Kidney (tissue), 14 donors: ENCODE results near the gene PLCB1. TPM values are rescaled to one million over a fixed set of nuclear protein-coding genes. Genes with fewer than 3 reads are reported as not detected.

ENCODE experiments used
- DNase-seq, 5 donors: peaks; one replicate each; pipeline ENCODE4 v3.0.0-alpha.2; 2013 to 2020
- FAIRE-seq: peaks from 2 replicates; lab custom pipeline; 2012; peaks lifted over from hg19 to GRCh38; lab: Jason Lieb, UNC
- H3K27ac ChIP-seq, 2 donors: one replicate each; pipeline ENCODE4 v1.7.0; 2013; ENCODE audit warnings: low read depth in 2 of 2, low read length in 2 of 2, inconsistent platforms in 1 of 2
- H3K27me3 ChIP-seq: one replicate; pipeline ENCODE4 v1.7.1; 2013; ENCODE audit warnings: low read length, inconsistent platforms; ENCODE audit not compliant: control insufficient read depth, insufficient read depth
- H3K36me3 ChIP-seq, 3 donors: one replicate each; pipeline versions ENCODE4 v1.7.0 to v1.7.1; 2013; ENCODE audit warnings: low read length in 3 of 3, control low read depth in 1 of 3, inconsistent platforms in 1 of 3; ENCODE audit not compliant: insufficient read depth in 3 of 3, control insufficient read depth in 2 of 3
- H3K4me1 ChIP-seq, 3 donors: one replicate each; pipeline versions ENCODE4 v1.7.0 to v1.7.1; 2013; ENCODE audit warnings: low read length in 3 of 3, inconsistent platforms in 1 of 3, low read depth in 1 of 3; ENCODE audit not compliant: control insufficient read depth in 2 of 3, insufficient read depth in 2 of 3
- H3K4me3 ChIP-seq, 3 donors: one replicate each; pipeline versions ENCODE4 v1.7.0 to v1.8.1; 2013; ENCODE audit warnings: low read length in 3 of 3, control low read depth in 1 of 3, inconsistent platforms in 1 of 3
- H3K9ac ChIP-seq, 3 donors: one replicate each; pipeline versions ENCODE4 v1.7.0 to v1.7.1; 2013; ENCODE audit warnings: low read length in 3 of 3, control low read depth in 1 of 3, inconsistent platforms in 1 of 3
- H3K9me3 ChIP-seq, 3 donors: one replicate each; pipeline versions ENCODE4 v1.7.0 to v1.7.1; 2013; ENCODE audit warnings: low read length in 3 of 3, control low read depth in 1 of 3, inconsistent platforms in 1 of 3; ENCODE audit not compliant: control insufficient read depth in 2 of 3, insufficient read depth in 1 of 3
- intact Hi-C: fragments of 100-400 bp; cut with DNase I; formaldehyde crosslinking; loops from one replicate; pipeline ENCODE4 v1.11.1; 2022
- polyA plus RNA-seq: library from polyadenylated mRNA; stranded (reverse); fragments of 350-450 nt; fragmentation: Illumina TruSeq; extraction: RNeasy Lipid Tissue Mini Kit (QIAGEN cat#74804); gene quantifications from one replicate; pipeline ENCODE4 v1.2.3, GENCODE V29; 2014; ENCODE audit warnings: low read depth, low replicate concordance; ENCODE audit not compliant: insufficient read depth
- total RNA-seq: library from RNA; stranded (reverse); fragmentation: NEBNext Ultra II Directional; extraction: Animal tissue kit (Norgen Biotek cat#: 25700); gene quantifications from one replicate; pipeline ENCODE4 v1.2.1, GENCODE V29; 2021
- TF ChIP-seq, protein P1 (sequence below): IDR thresholded peaks from 3 replicates; pipeline ENCODE4 v1.5.1; 2012; ENCODE audit warnings: mild to moderate bottlenecking, moderate library complexity, borderline replicate concordance; ENCODE audit not compliant: insufficient read depth; ENCODE audit errors: extremely low read depth
- donor health status: control.
- donor health status: control.
- donor health status: control.
- donor health status: control.
- donor health status: control.
- donor health status: DM: yes; HTN: yes; CAD: no.
- donor health status: Normal renal cell carcinoma (clear cell type).

Gene PLCB1
- total and polyA plus RNA-seq, 2 donors from 2014 or later = 9.4 to 107 TPM

DNA sequence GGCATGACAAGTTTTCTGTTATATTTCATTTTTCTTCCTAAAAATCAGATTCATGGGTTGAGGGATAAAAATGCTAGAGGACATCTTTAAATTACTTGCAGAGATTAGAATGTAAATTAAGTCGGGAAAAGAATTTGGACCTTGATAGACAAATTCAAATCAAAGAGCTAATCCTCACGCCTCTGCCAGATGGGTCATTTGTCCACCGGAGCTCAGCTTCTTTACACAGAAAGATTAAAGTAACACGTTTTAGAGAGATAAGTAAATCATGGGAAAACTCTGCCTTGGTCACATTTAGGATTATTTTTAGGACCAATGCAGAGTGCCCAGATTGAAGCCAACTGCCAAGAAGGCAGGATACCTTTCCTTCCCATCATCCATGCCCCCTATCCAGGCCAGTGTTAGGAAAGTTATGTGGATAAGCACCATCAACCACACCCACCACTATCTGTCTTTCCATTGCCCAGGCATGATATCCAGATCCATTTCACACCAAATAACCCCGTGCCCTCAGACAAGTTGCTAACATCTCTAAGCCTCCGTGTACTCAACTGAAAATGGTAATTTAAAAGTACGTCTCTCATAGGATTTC is 539.4 kb downstream of the PLCB1 start:
- intact Hi-C loops = no loop called here
- Histone ChIP-seq H3K4me3 (no peak overlapping the region), H3K4me1 (no peaks in the 10 kb centered on the region), H3K27ac (no peak overlapping the region), H3K9me3 (no peaks in the 10 kb centered on the region), H3K36me3 (no peaks in the 10 kb centered on the region), H3K27me3 (no peaks in the 10 kb centered on the region), H3K9ac (no peak overlapping the region)
- DNase-seq (no peak), FAIRE-seq (no peak)
- TF ChIP-seq, protein P1, sequence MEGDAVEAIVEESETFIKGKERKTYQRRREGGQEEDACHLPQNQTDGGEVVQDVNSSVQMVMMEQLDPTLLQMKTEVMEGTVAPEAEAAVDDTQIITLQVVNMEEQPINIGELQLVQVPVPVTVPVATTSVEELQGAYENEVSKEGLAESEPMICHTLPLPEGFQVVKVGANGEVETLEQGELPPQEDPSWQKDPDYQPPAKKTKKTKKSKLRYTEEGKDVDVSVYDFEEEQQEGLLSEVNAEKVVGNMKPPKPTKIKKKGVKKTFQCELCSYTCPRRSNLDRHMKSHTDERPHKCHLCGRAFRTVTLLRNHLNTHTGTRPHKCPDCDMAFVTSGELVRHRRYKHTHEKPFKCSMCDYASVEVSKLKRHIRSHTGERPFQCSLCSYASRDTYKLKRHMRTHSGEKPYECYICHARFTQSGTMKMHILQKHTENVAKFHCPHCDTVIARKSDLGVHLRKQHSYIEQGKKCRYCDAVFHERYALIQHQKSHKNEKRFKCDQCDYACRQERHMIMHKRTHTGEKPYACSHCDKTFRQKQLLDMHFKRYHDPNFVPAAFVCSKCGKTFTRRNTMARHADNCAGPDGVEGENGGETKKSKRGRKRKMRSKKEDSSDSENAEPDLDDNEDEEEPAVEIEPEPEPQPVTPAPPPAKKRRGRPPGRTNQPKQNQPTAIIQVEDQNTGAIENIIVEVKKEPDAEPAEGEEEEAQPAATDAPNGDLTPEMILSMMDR = no peak

DNA sequence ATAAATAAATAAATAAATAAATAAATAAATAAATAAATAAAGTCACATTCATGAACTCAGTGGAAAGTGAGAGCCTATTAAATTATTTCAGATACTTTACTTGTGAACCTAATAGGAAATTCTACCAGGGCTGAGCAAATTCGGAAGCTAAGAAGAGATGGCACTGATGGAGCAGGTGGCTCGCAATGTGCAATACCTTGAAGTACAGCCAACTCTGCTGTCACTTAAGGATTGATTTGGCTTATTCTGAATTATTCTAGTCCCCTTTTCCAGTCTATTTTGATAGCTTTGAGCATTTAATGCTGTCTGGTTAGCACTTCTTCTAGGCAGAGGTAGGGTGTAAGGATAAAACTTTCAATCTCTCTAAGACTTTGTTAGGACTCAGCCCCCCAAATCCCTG is 541.0 kb downstream of the PLCB1 start:
- Histone ChIP-seq H3K36me3 (no peaks in the 10 kb centered on the region), H3K27me3 (no peaks in the 10 kb centered on the region), H3K9me3 (no peaks in the 10 kb centered on the region), H3K4me3 (no peak overlapping the region), H3K4me1 (no peaks in the 10 kb centered on the region), H3K27ac (no peak overlapping the region), H3K9ac (no peak overlapping the region)
- intact Hi-C loops = no loop called here
- no peak for DNase-seq
- TF ChIP-seq, protein P1 = no peak
- FAIRE-seq = no peak

DNA sequence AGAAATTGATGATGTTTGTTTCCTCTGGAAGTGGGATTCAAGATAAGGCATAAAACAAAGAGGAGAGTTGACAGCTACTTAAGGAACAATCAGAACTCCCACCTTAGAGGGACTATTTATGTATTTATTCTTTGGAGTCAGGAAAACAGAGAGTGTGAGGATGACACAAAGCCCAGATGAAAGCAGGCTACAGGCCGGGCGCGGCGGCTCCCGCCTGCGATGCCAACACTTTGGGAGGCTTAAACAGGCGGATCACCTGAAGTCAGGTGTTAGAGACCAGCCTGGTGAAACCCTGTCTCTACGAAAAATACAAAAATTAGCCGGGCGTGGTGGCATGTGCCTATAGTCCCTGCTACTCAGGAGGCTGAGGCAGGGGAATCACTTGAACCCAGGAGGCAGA is 543.8 kb downstream of the PLCB1 start:
- H3K4me1 ChIP-seq = no peaks in the 10 kb centered on the region
- H3K27ac ChIP-seq = no peak overlapping the region
- FAIRE-seq = no peak
- no peaks in the 10 kb centered on the region for H3K27me3 ChIP-seq
- DNase-seq = no peak
- TF ChIP-seq, protein P1 = no peak
- no peaks in the 10 kb centered on the region for H3K9me3 ChIP-seq
- intact Hi-C loops = no loop called here
- H3K36me3 ChIP-seq = no peaks in the 10 kb centered on the region
- no peak overlapping the region for H3K4me3 ChIP-seq
- no peak overlapping the region for H3K9ac ChIP-seq

DNA sequence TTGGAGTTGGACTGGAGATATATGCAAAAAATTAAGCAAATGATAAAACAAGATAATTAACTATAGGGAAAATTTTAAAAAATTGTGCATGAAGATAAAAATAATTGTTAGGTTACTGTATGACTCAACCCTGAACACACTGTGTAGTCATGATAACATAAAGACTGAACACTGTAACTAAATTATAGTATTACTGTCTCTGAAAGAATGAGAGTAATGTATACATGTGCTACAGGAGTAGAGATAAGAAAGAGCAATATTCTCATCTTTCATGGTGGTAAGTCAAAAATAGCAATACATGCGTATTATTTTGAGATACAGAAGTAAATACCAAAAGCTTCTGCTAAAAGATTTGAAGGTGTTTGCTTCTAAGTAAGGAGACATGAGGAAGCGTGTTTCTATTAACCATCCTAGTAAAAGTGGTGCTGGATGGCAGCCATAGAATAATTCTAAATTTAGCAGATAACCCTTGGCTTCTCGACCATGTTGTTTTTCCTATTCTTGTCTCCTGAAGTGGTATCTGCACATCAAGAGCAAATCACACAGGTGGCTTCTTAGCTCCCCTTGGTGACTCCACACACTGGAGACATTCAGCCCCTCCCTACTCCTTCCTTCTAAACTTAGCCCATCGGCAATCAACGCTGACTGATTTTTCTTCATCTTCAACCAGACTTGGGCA is 546.2 kb downstream of the PLCB1 start:
- Histone ChIP-seq H3K4me1 (no peaks in the 10 kb centered on the region), H3K27me3 (no peaks in the 10 kb centered on the region), H3K4me3 (no peak overlapping the region), H3K9ac (no peak overlapping the region), H3K27ac (no peak overlapping the region), H3K9me3 (no peaks in the 10 kb centered on the region), H3K36me3 (no peaks in the 10 kb centered on the region)
- FAIRE-seq (no peak), DNase-seq (no peak)
- TF ChIP-seq, protein P1 = no peak
- intact Hi-C loops = no loop called here
